HG02885 (cell line): ENCODE results near the gene AXIN1.

Experiments
- ATAC-seq: cut with Tn5 transposase; IDR thresholded peaks from one replicate; pipeline ENCODE4 v1.9.1; 2021; ENCODE audit warnings: mild to moderate bottlenecking; ENCODE audit not compliant: unreplicated experiment, poor library complexity

The AXIN1 gene

DNA sequence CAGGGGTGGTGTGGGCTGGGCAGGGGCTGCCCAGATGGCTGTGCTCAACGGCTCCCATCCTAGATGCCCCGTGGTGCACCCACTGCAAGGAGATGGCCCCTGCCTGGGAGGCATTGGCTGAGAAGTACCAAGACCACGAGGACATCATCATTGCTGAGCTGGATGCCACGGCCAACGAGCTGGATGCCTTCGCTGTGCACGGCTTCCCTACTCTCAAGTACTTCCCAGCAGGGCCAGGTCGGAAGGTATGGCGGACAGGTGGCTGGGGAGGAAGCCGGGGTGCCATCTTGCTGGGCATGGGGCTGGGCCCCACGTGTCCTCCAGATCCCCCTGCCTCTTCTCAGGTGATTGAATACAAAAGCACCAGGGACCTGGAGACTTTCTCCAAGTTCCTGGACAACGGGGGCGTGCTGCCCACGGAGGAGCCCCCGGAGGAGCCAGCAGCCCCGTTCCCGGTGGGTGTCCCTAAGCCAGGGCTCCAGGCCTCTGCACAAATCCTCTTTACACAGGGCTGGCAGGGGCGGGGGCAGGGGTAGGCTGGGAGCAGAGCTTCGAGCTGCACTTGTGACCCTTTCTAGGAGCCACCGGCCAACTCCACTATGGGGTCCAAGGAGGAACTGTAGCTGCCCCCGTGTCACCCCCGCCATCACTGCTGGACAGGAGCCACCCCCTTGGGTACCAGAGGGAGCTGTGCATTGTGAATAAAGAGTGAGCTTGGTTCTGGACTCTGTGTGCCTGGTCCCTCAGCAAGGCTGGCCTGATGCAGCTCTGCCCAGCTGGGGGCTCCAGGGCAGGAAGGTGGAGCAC, 65.8 kb downstream of the AXIN1 start:
- no peak for ATAC-seq

DNA sequence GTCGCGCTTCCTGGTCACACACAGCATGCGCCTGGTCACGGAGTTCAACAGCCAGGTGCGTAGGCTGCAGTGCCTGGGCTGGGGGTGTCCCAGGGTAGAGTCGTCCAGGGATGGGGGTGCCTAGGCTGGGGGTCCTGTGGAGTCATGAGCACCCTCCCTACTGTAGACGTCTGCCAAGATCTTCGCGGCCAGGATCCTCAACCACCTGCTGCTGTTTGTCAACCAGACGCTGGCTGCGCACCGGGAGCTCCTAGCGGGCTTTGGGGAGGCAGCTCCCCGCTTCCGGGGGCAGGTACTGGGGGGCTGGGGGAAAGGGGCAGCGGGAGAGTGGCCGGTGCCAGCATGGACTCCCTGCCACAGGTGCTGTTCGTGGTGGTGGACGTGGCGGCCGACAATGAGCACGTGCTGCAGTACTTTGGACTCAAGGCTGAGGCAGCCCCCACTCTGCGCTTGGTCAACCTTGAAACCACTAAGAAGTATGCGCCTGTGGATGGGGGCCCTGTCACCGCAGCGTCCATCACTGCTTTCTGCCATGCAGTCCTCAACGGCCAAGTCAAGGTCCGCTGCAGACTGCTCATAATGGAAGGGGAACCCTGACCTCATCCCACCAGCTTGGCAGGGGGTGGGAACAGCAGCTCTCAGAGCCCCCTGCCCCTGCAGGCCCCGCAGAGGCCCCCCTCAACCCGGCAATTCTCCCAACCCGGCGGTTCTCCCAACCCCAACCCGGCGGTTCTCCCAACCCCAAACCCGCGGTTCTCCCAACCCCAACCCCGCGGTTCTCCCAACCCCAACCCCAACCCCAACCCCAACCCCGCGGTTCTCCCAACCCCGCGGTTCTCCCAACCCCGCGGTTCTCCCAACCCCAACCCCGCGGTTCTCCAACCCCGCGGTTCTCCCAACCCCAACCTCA, 67.1 kb downstream of the AXIN1 start:
- no peak for ATAC-seq

DNA sequence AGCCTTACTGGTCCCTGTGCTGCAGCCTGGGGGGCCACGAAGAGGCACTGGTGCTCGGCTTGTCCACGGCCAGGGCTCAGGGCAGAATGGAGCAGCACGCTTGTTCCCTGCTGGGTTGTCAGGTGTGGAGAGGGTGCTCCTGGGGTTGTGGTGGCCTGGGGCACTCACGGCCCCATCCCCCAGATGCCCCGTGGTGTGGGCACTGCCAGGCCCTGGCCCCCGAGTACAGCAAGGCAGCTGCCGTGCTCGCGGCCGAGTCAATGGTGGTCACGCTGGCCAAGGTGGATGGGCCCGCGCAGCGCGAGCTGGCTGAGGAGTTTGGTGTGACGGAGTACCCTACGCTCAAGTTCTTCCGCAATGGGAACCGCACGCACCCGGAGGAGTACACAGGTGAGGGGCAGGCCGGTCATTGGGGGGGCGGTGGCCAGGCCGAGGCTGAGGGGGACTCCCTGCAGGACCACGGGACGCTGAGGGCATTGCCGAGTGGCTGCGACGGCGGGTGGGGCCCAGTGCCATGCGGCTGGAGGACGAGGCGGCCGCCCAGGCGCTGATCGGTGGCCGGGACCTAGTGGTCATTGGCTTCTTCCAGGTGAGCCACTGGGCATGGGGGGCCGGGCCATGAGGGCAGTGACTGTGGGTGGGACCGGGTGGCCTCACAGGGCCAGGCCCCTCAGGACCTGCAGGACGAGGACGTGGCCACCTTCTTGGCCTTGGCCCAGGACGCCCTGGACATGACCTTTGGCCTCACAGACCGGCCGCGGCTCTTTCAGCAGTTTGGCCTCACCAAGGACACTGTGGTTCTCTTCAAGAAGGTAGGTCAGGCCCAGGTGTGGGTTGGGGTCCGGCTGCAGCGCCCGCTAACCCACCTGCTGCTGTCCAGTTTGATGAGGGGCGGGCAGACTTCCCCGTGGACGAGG, 68.1 kb downstream of the AXIN1 start:
- ATAC-seq: no peak

DNA sequence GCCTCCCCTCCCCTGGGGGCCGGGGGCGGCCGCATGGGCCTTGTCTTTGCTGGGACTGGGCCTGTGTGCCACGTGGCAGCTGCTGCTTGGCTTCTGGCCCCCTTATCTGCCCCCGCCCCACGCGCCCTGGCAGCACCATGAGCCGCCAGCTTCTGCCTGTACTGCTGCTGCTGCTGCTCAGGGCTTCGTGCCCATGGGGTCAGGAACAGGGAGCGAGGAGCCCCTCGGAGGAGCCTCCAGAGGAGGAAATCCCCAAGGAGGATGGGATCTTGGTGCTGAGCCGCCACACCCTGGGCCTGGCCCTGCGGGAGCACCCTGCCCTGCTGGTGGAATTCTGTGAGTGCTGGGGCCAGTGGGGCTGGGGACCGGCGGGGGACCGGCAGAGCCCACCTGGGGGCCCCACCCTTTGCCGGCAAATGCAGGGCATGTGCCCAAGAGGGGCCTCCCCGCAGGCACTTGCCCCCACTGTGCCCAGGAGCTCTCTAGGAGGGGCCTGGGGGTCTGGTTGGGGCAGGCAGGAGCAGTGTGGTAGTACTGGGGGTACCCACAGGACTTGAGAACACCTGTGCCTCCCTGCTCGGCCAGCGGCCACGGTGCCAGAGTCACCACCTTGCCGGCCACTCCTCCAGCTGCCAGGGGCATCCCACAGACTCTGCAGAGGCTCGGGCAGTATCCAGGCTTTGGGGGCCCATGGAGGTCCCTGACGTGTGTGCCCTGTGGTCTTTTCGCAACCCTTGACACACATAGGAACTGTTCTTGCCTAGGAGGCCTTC, 69.3 kb downstream of the AXIN1 start, which contains the start of gene PDIA2:
Gene PDIA2, plus strand, starts transcription at position 132 of the 773 bp plus-strand sequence. Its CDS starts 6 bp downstream, at position 138.
- no peak for ATAC-seq

DNA sequence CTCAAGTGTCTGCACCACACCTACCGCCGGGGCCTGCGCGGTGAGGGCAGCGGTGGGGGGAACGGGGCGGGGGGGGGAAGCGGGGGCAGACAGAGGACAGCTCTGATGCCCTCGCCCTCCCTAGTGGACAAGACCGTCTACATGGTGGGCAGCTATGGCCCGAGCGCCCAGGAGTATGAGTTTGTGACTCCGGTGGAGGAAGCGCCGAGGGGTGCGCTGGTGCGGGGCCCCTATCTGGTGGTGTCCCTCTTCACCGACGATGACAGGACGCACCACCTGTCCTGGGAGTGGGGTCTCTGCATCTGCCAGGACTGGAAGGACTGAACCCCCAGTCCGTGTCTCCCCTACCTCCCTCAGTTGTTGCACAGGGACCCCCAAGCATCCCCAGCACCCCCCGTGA, 70.0 kb downstream of the AXIN1 start:
- ATAC-seq: no peak

DNA sequence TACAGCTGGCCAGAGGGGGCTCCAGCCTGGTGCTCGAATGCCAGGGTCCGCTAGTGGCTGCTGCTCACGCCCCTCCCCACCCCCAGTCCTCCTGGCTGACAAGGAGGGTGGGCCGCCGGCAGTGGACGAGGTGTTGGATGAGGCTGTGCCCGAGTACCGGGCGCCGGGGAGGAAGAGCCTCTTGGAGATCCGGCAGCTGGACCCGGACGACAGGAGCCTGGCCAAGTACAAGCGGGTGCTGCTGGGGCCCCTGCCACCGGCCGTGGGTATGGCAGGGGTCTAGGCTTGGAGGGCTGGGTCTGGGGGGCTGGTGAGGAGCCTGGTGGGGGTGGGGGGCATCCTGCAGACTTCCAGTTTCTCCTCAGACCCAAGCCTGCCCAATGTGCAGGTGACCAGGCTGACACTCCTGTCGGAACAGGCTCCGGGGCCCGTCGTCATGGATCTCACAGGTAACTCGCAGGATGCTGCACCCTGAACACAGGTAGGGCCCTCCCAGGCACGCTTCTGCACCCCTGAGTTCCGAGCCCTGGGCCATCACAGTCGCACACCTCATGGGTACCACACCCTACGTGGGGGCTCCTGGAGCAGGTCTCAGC, 70.8 kb downstream of the AXIN1 start:
- ATAC-seq: no peak

DNA sequence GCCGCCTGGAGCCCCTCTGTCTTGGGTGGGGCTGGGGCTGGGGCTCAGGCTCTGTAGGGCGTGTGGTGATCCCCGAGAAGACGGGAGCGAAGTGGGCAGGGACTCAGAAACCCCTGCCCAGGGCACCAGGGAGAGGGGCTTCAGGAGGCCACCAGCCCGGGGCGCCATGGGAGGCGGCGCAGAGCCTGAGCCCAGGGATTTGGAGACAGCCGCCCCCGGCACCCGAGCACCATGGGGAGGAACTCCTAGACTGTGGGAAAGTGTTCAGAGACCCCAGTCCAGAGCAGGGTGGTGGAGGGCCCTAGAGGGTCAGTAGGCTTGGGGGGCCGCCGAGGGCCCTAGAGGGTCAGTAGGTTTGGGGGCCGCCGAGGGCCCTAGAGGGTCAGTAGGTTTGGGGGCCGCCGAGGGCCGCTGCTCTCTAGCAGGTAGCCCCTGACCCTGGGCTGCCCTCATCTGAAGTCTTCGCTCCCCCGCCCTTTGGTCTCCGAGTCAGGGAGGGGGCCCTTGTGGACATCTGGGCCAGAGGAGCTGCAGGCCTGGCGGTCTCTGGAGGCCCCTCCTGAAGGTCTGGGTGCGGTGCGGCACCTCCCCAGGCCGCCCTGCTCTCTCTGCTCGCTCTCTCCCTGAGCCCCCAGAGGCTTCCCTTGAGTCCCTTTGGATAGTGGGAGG, 71.4 kb downstream of the AXIN1 start:
- ATAC-seq: no peak

DNA sequence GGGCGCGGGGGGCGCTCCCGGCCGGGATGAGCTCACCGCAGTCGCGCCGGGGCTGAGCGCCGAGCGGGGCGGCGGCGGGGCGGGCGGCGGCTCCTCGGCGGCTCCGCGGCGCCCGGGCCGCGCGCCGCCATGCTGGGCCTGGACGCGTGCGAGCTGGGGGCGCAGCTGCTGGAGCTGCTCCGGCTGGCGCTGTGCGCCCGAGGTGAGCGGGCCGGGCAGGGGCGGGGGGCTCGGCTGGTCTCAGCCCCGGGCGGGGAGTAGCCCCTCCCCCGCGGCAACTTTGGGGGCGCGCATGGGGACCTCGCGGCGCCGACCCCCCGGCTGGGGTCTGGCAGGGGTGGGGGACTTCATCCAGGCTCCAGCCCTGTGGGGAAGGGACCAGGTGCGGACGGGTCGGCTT, 72.0 kb downstream of the AXIN1 start, which contains the start of gene ARHGDIG:
Gene ARHGDIG, plus strand, starts transcription at position 40 of the 400 bp plus-strand sequence. Its CDS starts 90 bp downstream, at position 130.
- ATAC-seq: no peak

DNA sequence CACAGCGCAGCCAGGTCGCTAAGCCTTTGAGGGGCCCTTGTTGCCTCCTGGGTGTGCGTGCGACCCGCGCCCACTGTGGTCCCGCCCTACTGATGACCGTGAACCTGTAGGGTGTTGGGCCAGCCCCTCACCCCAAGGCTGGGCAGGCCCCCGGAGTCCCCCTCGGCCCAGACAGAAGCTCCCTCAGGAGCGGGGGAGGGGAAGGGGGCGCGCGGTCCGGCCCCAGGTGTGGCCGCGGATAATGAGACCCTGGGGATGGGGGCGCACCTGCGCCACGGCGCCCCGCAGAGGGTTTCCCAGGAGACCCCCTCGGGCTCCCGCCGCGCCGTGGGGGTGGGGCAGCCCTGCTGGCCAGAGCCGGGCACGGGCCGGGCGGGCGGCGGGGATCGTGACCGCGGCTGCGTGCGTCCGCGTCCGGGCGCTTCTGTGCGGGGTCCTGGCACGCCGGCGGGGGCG, 72.5 kb downstream of the AXIN1 start:
- no peak for ATAC-seq

DNA sequence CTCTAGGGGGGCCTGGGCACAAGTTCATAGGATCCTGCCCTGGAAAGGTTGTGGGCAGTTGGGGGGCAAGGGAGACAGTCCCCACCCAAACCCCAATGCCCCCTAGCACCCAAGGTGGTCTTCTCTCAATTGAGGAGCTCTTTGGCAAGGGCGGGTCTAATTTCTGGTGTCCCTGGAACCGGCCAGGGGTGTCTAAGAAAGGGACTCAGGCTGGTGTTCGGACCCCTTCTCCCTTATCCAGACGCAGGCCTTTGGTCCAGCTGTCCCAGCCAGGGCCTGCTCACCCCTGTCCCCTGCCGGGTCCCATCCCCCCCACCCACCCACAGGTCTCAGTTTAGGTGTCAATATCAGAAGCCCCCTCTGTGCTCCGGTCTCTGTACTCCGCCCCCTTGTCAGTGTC, 73.0 kb downstream of the AXIN1 start:
- no peak for ATAC-seq

DNA sequence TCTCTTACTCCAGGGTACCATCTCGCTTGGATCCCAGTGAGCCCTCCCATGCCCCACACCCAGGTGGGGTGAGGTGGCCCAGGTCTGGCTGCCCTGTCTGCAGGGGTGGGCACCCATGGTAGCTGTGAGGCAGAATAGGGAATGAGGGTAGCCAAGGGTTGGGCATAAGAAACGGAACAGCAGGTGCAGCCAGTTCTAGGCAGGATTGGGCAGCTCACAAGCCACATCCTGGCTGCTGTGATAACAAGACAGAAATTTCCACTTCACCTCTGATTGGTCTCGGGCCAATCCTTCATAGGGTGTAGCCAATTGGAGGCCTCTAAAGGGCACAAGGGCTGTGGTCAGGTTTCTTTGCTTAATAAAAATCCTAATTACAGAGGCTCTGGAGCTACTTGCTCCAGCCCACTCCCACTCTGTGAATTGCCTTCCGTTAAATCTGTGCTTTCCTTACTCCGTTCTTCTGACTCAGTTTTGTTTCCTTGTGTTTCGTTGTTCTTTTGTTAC, 73.6 kb downstream of the AXIN1 start:
- no peak for ATAC-seq

DNA sequence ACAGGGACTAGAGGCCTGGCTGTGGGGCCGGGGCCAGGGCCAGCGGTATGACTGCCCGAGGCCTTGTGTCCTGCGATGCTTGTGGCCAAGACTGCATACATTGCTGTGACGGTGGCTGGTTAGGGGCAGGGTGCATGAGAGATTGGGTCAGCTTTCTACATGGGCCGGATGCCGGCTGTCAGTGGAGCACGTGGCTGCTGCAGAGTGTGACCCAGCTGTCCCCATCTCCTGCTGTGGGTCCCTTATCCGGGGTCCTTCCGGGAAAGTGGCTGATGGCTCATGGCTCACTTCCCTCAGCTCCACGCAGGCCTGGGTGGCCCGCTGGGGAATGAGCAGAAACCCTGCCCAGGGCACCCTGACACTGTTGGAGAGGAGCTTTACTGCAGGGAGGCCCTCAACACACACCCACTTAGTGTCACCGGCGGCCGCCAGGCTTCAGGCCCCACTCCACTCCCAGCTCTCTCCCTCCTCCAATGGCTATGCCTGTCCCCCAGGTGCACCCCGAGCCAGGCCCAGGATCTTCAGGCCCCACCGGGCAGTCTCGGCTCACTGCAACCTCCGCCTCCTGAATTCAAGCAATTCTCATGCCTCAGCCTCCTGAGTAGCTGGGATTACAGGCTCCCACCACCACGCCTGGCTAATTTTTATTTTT, 76.0 kb downstream of the AXIN1 start:
- ATAC-seq: no peak

DNA sequence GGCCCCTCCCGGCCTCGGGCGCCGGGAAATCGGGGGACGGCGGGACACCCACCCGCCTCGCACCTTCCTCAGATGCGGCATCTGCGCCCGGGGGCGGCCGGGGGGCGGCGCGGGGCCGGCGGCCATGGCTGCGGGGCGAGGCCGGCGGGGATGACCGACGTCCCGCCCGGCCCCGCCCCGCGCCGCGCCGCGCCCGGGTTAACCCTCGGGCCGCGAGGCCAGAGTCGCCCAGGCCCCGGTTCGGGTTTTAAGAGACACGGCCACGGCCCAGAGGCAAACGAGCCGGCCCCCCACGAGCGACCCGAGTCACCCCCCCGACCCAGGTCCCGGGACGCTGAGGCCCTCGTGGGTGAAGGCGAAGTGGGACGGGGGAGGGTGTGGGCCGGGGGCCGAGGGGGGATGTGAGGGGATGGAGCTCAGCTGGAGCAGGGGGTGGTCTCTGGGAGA, 76.7 kb downstream of the AXIN1 start, which contains the start of gene RGS11:
Gene RGS11, minus strand, starts transcription at position 159 of the 447 bp plus-strand sequence. Its CDS starts 33 bp downstream, at position 126.
- ATAC-seq: no peak

DNA sequence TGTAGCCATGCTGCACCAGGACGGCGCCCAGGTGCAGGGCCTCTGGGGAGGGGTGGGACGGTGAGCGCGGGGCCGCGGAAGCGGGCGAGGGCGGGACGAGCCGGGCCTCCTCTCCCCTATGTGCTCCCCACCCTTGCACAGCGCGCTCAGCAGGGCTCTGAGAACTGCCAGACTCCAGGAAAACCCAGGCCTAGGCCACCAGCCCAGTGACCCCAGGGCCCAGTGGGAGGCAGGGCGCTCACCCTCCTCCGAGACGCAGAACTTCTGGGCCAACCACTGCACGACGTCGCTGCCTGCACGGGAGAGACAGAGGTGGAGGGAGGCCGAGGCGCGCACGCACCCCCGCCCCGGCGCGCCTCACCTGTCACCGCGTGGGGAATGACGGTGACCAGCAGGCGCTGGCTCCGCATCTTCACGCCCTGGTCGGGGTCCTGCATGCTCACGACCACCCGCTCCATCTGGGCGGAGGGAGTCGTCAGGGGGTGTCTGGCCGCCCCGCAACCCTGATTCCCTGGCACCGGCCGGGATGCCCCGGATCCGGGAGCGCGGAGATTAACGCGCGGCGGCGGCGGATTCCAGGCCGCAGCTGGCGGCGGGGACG, 77.4 kb downstream of the AXIN1 start:
- no peak for ATAC-seq

DNA sequence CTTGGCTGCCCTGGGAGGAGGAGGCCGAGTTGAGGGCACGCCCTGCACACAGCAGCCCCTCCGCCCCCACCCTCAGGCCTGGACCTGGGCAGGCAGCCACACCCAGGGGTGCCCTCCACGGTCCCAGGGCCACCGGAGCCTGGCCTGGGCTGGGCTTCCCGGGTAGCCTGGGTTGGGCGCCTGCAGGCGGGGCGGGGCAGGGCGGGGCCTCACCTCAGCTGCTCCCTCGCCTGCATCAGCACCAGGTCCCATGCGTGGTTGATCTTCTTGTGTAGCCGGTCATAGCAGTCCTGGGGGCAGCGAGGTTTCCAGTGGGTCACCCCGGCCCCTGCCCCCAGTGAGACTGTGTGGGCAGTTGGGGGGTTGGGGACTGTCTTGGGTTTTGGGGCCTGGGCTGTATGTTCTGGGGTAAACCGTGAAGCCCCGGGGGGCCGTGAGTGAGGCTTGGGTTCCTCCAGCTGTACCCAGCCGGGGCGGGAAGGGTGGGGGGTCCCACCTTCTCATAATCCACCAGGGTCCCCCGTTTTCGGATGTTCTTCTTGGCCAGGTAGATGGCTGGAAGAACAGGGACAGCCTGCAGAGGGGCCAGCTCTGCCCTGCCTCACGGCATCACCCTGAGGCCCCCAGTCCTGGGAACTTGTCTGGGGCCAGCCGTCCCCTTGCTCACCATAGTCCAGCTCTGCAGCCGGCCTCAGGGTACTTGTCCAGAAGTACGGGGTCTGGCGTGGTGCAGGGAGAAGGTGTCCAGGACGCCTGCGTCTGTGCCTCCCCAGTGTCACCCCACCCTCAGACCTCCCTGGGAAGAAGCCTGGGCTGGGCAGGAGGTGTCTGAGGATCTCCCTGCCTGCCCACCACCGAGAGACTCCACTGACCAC, 78.7 kb downstream of the AXIN1 start:
- no peak for ATAC-seq
